Measurements from ENCODE around the gene CAPZA2.

Gene CAPZA2

DNA sequence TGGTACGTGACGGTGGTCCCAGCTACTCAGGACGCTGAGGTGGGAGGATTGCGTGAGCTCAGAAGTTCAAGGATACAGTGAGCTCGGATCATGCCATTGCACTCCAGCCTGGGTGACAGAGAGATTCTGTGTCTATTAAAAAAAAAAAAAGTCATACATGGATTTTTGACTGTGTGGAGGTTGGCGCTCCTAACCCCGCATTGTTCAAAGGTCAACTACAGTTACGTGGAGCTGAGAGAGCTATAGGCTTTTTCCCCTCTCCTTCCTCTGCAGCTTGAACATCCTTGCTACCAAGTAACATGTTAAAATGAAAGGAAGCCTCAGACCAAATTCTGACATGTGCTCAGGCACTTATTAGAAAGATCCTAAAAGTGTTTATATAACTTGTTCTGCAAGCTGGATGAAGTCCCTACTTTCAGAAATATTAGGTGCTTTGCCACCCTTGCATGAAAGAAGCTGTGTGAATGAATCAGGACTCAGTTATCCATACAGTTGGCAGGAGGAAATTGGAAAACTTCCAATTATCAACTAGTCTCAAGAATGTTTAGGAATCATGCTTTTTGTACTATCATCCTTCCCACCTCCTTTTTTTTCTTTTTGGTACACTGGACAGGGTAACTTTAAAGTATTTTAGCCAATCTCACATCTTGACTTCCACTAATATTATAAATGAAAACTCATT lies 78.4 kb downstream of the CAPZA2 start:
- H3K9me3 ChIP-seq (ENCODE audit: severe bottlenecking) = no peaks in the 10 kb centered on the region
- no peak overlapping the region for H3K4me3 ChIP-seq (ENCODE audit: severe bottlenecking)
- no peak for DNase-seq (ENCODE audit: low spot score)
- ATAC-seq (ENCODE audit: low read depth) = no peak
- no peak for TF ChIP-seq CTCF (IDR thresholded peaks at IDR 0.05; ENCODE audit: poor library complexity, severe bottlenecking)
- no peaks in the 10 kb centered on the region for H3K27me3 ChIP-seq (ENCODE audit: insufficient read depth, poor library complexity, severe bottlenecking)
- H3K36me3 ChIP-seq (ENCODE audit: low read depth) = no peaks in the 10 kb centered on the region
- H3K27ac ChIP-seq (ENCODE audit: poor library complexity, severe bottlenecking) = no peak overlapping the region
- H3K4me1 ChIP-seq (ENCODE audit: insufficient read depth, poor library complexity, severe bottlenecking) = no peaks in the 10 kb centered on the region

DNA sequence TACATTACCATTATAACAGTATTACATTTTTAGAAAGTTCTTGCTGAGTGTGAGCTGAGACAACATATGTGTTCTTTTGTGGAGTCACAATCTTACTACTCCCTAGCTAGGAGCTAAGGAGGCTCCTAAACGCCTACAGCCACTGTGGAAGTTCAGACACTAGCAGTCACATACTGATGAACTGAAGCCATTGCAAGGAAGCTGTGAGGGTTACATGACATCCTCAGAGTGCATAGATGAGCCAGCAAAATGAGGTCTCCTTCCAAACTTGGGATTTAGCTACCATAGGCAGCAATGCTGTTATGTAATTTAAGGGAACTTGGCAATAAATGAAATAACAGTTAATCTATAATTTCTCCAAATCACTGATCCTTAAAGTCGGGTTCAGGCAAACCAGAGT lies 80.1 kb downstream of the CAPZA2 start:
- Histone ChIP-seq H3K36me3 (ENCODE audit: low read depth) (no peaks in the 10 kb centered on the region), H3K9me3 (ENCODE audit: severe bottlenecking) (no peaks in the 10 kb centered on the region), H3K4me3 (ENCODE audit: severe bottlenecking) (no peak overlapping the region), H3K27me3 (ENCODE audit: insufficient read depth, poor library complexity, severe bottlenecking) (no peaks in the 10 kb centered on the region), H3K4me1 (ENCODE audit: insufficient read depth, poor library complexity, severe bottlenecking) (no peaks in the 10 kb centered on the region), H3K27ac (ENCODE audit: poor library complexity, severe bottlenecking) (no peak overlapping the region)
- DNase-seq (ENCODE audit: low spot score) = no peak
- ATAC-seq (ENCODE audit: low read depth) = no peak
- no peak for TF ChIP-seq CTCF (IDR thresholded peaks at IDR 0.05; ENCODE audit: poor library complexity, severe bottlenecking)

DNA sequence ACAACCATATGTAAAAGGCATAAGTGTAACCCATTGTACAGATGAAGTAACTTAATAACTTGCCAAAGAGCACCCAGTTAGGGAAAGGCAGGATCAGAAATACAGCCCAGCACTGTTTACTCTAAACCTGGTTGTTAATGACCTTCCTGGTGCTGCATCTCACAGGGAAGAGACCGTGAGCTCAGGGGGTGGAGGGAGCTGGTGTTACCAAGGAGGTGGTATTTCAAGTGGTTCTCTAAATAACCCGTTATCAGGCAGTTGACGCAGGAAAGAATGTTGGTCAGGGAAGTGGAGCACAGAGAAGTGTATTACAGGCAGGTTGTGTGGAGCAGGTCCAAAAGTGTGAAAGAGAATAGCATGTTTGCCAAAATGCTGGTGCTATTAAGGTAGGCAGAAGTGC lies 86.5 kb downstream of the CAPZA2 start:
- TF ChIP-seq CTCF (IDR thresholded peaks at IDR 0.05; ENCODE audit: poor library complexity, severe bottlenecking) = no peak
- no peaks in the 10 kb centered on the region for H3K36me3 ChIP-seq (ENCODE audit: low read depth)
- no peaks in the 10 kb centered on the region for H3K9me3 ChIP-seq (ENCODE audit: severe bottlenecking)
- H3K4me1 ChIP-seq (ENCODE audit: insufficient read depth, poor library complexity, severe bottlenecking) = peaks cover 10% of the 10 kb centered on the region
- ATAC-seq (ENCODE audit: low read depth) = no peak
- no peak overlapping the region for H3K27ac ChIP-seq (ENCODE audit: poor library complexity, severe bottlenecking)
- no peak for DNase-seq (ENCODE audit: low spot score)
- H3K4me3 ChIP-seq (ENCODE audit: severe bottlenecking) = no peak overlapping the region
- H3K27me3 ChIP-seq (ENCODE audit: insufficient read depth, poor library complexity, severe bottlenecking) = no peaks in the 10 kb centered on the region

DNA sequence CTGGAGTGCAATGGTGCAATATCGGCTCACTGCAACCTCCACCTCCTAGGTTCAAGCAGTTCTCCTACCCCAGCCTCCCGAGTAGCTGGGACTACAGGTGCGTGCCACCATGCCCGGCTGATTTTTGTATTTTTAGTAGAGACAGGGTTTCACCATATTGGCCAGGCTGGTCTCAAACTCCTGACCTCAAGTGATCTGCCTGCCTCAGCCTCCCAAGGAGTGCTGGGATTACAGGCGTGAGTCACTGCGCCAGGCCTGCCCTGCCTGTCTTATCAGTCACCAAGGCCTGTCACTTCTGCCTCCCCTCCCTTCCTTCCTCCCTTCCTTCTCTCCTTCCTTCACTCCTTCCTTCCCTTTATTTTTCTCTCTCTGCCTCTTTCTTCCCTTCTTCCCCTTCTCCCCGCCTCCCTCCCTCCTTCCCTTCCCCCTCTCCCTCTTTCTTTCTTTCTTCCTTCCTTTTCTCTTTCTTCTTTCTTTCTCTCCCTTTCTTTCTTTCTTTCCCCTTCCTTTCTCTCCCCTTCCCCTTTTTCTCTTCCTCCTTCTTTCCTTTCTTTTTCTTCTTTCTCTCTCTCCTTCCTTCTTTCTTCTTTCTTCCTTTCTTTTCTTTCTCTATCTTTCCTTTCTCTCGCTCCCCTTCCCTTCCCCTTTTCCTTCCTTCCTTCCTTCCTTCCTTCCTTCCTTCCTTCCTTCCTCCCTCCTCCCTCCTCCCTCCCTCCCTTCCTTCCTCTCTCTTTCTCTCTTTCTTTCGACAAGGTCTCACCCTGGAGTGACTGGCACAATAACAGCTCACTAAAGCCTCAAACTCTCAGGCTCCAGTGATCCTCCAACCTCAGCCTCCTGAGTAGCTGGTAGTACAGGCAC lies 87.8 kb downstream of the CAPZA2 start:
- no peak overlapping the region for H3K4me3 ChIP-seq (ENCODE audit: severe bottlenecking)
- H3K27ac ChIP-seq (ENCODE audit: poor library complexity, severe bottlenecking) = no peak overlapping the region
- no peaks in the 10 kb centered on the region for H3K9me3 ChIP-seq (ENCODE audit: severe bottlenecking)
- H3K27me3 ChIP-seq (ENCODE audit: insufficient read depth, poor library complexity, severe bottlenecking) = no peaks in the 10 kb centered on the region
- no peaks in the 10 kb centered on the region for H3K36me3 ChIP-seq (ENCODE audit: low read depth)
- no peak for ATAC-seq (ENCODE audit: low read depth)
- TF ChIP-seq CTCF (IDR thresholded peaks at IDR 0.05; ENCODE audit: poor library complexity, severe bottlenecking) = no peak
- DNase-seq (ENCODE audit: low spot score) = no peak
- H3K4me1 ChIP-seq (ENCODE audit: insufficient read depth, poor library complexity, severe bottlenecking) = peaks cover 14% of the 10 kb centered on the region

All from RWPE2 (cell line).